Measurements from ENCODE around the gene BOK. TPM values are rescaled to one million over a fixed set of nuclear protein-coding genes. Genes with fewer than 3 reads are reported as not detected.
A peak's percentile ranks its signal among the peaks of the same experiment; 100 is the strongest.

BOK gene
- total and polyA plus RNA-seq, 2 of the 13 experiments (the other 11 are each of a cell fraction or from before 2014, with no cell fraction given): 35.5 to 39.2 TPM

- TF ChIP-seq, protein P1, sequence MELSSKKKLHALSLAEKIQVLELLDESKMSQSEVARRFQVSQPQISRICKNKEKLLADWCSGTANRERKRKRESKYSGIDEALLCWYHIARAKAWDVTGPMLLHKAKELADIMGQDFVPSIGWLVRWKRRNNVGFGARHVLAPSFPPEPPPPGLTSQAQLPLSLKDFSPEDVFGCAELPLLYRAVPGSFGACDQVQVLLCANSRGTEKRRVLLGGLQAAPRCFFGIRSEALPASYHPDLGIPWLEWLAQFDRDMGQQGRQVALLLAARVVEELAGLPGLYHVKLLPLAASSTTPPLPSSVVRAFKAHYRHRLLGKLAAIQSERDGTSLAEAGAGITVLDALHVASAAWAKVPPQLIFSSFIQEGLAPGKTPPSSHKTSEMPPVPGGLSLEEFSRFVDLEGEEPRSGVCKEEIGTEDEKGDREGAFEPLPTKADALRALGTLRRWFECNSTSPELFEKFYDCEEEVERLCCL (CRISPR knock-in tag; IDR thresholded peaks at IDR 0.05; ENCODE audit: borderline replicate concordance): no peak
- no peak for TF ChIP-seq HDAC6 (IDR thresholded peaks at IDR 0.05; ENCODE audit: low read depth, low read length)
- no peak for TF ChIP-seq MXI1 (IDR thresholded peaks at IDR 0.05; ENCODE audit: borderline replicate concordance, low read depth, low read length)
- no peak for TF ChIP-seq RARG (CRISPR knock-in tag; IDR thresholded peaks at IDR 0.05; ENCODE audit: low read depth)
- TF ChIP-seq ZNF75D (CRISPR knock-in tag; IDR thresholded peaks at IDR 0.05; ENCODE audit: borderline replicate concordance): no peak
- no peak for TF ChIP-seq FOXO1 (CRISPR knock-in tag; IDR thresholded peaks at IDR 0.05)
- no peak for TF ChIP-seq ZNF24 (IDR thresholded peaks at IDR 0.05)
- TF ChIP-seq SMARCE1 (IDR thresholded peaks at IDR 0.05; ENCODE audit: borderline replicate concordance): no peak
- TF ChIP-seq MTA3 (CRISPR knock-in tag; IDR thresholded peaks at IDR 0.05): no peak
- TF ChIP-seq SMAD1 (CRISPR knock-in tag; IDR thresholded peaks at IDR 0.05; ENCODE audit: borderline replicate concordance, low read depth): no peak
- no peak for TF ChIP-seq ZFYVE20 (CRISPR knock-in tag; IDR thresholded peaks at IDR 0.05; ENCODE audit: borderline replicate concordance, low read depth)
- TF ChIP-seq HOMEZ (CRISPR knock-in tag; IDR thresholded peaks at IDR 0.05; ENCODE audit: low read depth): no peak
- no peak for TF ChIP-seq RBAK (CRISPR knock-in tag; IDR thresholded peaks at IDR 0.05)
- TF ChIP-seq PHF20 (CRISPR knock-in tag; IDR thresholded peaks at IDR 0.05): 0 out of 2 replicates have a peak, but pooled peaks have one; percentile 32
- no peak for TF ChIP-seq ZNF749 (CRISPR knock-in tag; IDR thresholded peaks at IDR 0.05; ENCODE audit: borderline replicate concordance)
- TF ChIP-seq CBX5 (CRISPR knock-in tag; IDR thresholded peaks at IDR 0.05; ENCODE audit: borderline replicate concordance): no peak
- TF ChIP-seq SPEN (CRISPR knock-in tag; IDR thresholded peaks at IDR 0.05; ENCODE audit: low read depth): peak; percentile 58
- TF ChIP-seq SNAPC2 (CRISPR knock-in tag; IDR thresholded peaks at IDR 0.05): 0 out of 2 replicates have a peak, but pooled peaks have one; percentile 39
- TF ChIP-seq HES4 (CRISPR knock-in tag; IDR thresholded peaks at IDR 0.05; ENCODE audit: borderline replicate concordance): no peak; the same call in 1 of the 2 replicates
- TF ChIP-seq YEATS4 (CRISPR knock-in tag; IDR thresholded peaks at IDR 0.05; ENCODE audit: borderline replicate concordance): peak; percentile 25; the same call in 1 of the 2 replicates
- TF ChIP-seq ZNF569 (CRISPR knock-in tag; IDR thresholded peaks at IDR 0.05; ENCODE audit: borderline replicate concordance): no peak
- no peak; the same call in 1 of the 2 replicates for TF ChIP-seq NFYC (CRISPR knock-in tag; IDR thresholded peaks at IDR 0.05)
- TF ChIP-seq, protein P2, sequence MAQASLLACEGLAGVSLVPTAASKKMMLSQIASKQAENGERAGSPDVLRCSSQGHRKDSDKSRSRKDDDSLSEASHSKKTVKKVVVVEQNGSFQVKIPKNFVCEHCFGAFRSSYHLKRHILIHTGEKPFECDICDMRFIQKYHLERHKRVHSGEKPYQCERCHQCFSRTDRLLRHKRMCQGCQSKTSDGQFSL (CRISPR knock-in tag; IDR thresholded peaks at IDR 0.05): peak; percentile 82
- 0 out of 2 replicates have a peak, but pooled peaks have one; percentile 17 for TF ChIP-seq MYNN (CRISPR knock-in tag; IDR thresholded peaks at IDR 0.05; ENCODE audit: low read depth)
- TF ChIP-seq, protein P3, sequence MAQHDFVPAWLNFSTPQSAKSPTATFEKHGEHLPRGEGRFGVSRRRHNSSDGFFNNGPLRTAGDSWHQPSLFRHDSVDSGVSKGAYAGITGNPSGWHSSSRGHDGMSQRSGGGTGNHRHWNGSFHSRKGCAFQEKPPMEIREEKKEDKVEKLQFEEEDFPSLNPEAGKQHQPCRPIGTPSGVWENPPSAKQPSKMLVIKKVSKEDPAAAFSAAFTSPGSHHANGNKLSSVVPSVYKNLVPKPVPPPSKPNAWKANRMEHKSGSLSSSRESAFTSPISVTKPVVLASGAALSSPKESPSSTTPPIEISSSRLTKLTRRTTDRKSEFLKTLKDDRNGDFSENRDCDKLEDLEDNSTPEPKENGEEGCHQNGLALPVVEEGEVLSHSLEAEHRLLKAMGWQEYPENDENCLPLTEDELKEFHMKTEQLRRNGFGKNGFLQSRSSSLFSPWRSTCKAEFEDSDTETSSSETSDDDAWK (CRISPR knock-in tag; IDR thresholded peaks at IDR 0.05): no peak
- no peak for TF ChIP-seq PLRG1 (conservative IDR thresholded peaks at IDR 0.05)
- no peak for TF ChIP-seq HNRNPUL1 (IDR thresholded peaks at IDR 0.05; ENCODE audit: low read depth, low read length)
Measured at GRCh38 chr2:241559323-241560161, 997 bp downstream of the BOK start (continued).
